ENCODE data around the gene FGD6.

GRCh38 chr12:95259368-95259767 lies 42.1 kb upstream of the FGD6 start:
- TF ChIP-seq POLR2A (IDR thresholded peaks at IDR 0.05) (no peak), CTCF (IDR thresholded peaks at IDR 0.05) (no peak), POLR2AphosphoS5 (IDR thresholded peaks at IDR 0.05; ENCODE audit: insufficient read depth in 1 of 2, low read depth in 1 of 2) (no peak)
